Nephron (organoid): ENCODE measurements around the gene ZPBP2.

Source experiments
- H3K27ac Mint-ChIP-seq, 3 experiments: 2 replicates each; pipeline ENCODE4 v1.8.0; 2020; ENCODE audit warnings: mixed read lengths in 3 of 3, mild to moderate bottlenecking in 2 of 3, moderate library complexity in 1 of 3
- H3K27me3 Mint-ChIP-seq: 2 replicates; pipeline ENCODE4 v1.8.0; 2021; ENCODE audit warnings: low read depth, mild to moderate bottlenecking, moderate library complexity, mixed read lengths
- H3K36me3 Mint-ChIP-seq: 2 replicates; pipeline ENCODE4 v1.8.0; 2020; ENCODE audit warnings: low read depth, mixed read lengths
- H3K4me1 Mint-ChIP-seq: 2 replicates; pipeline ENCODE4 v1.8.0; 2020; ENCODE audit warnings: mixed read lengths
- H3K4me3 Mint-ChIP-seq, 3 experiments: 2 replicates each; pipeline ENCODE4 v1.8.0; 2020; ENCODE audit warnings: mild to moderate bottlenecking in 3 of 3, mixed read lengths in 3 of 3, moderate library complexity in 2 of 3
- H3K9me3 Mint-ChIP-seq: 2 replicates; pipeline ENCODE4 v1.8.0; 2020; ENCODE audit warnings: mixed read lengths
- TF ChIP-seq, protein P1 (sequence below), 3 experiments: fragments of 200-600 bp; sonication (generic); IDR thresholded peaks; one replicate each; pipeline ENCODE4 v1.5.0; 2021; ENCODE audit warnings: antibody characterized with exemption in 3 of 3; ENCODE audit not compliant: unreplicated experiment in 3 of 3

ZPBP2 gene

DNA sequence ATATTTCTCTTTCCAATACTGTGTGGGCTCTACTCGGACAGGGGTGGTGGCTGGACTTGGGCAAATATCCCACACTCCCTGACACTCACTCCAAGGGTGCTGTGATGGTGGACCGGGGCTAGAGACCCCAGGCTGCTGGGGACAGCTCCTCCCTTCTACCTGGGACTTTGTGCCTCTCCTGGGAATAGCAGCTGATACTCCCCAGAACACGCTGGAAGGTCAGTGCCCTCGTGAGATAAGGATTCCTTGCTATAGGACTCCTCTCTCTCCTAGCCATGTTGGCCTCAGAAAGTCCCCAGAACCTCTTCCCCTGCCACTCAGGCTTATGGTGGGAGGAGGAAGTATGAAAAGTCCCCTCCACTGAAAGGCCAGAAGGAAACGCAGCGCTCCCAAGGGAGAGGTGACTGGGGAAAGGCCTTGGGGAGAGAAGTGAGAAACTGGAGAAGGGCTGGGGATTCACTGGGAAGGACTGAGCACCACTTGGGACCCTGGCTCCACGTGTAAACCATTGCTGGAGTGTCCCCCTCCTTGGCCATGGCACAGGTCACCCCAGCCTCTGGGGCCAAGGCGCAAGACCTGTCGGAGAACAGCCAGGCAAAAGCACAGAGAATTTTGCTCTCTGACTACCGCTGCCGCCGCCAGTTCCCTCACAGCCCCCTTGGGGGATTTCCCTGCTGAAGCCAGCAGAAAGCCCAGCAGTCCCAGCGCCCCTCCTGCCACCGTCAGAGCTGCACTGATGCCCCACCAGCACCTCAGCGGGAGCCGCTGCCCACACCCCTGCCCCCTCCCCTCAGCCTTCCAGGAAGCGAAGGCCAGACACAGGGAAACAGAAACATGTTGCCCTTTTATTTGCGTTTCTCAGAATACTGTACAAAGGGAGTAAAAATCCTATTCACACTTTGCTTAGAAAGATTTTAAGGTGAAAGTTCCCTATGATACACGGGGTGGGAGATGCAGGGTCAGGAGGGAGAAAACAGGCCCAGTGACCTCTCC is 52.5 kb downstream of the ZPBP2 start:
- peaks cover 14% of the 10 kb centered on the region for H3K4me1 Mint-ChIP-seq

GRCh38 chr17:39921323-39921722 is 53.3 kb downstream of the ZPBP2 start:
- Mint-ChIP-seq H3K36me3 (peaks cover 50% of the 10 kb centered on the region), H3K27me3 (no peaks in the 10 kb centered on the region), H3K9me3 (no peaks in the 10 kb centered on the region), H3K27ac (no peak overlapping the region), H3K4me3 (no peak overlapping the region), H3K4me1 (peaks cover 22% of the 10 kb centered on the region)
- TF ChIP-seq, protein P1, sequence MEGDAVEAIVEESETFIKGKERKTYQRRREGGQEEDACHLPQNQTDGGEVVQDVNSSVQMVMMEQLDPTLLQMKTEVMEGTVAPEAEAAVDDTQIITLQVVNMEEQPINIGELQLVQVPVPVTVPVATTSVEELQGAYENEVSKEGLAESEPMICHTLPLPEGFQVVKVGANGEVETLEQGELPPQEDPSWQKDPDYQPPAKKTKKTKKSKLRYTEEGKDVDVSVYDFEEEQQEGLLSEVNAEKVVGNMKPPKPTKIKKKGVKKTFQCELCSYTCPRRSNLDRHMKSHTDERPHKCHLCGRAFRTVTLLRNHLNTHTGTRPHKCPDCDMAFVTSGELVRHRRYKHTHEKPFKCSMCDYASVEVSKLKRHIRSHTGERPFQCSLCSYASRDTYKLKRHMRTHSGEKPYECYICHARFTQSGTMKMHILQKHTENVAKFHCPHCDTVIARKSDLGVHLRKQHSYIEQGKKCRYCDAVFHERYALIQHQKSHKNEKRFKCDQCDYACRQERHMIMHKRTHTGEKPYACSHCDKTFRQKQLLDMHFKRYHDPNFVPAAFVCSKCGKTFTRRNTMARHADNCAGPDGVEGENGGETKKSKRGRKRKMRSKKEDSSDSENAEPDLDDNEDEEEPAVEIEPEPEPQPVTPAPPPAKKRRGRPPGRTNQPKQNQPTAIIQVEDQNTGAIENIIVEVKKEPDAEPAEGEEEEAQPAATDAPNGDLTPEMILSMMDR (IDR thresholded peaks at IDR 0.05; ENCODE audit: unreplicated experiment in 3 of 3) = no peak

More for the DNA sequence above, 52.5 kb downstream of the ZPBP2 start:
- Mint-ChIP-seq H3K36me3 (peaks cover 53% of the 10 kb centered on the region), H3K27ac (no peak overlapping the region), H3K27me3 (no peaks in the 10 kb centered on the region), H3K9me3 (no peaks in the 10 kb centered on the region), H3K4me3 (no peak overlapping the region)
- TF ChIP-seq, protein P1 (IDR thresholded peaks at IDR 0.05; ENCODE audit: unreplicated experiment in 3 of 3) = no peak

DNA sequence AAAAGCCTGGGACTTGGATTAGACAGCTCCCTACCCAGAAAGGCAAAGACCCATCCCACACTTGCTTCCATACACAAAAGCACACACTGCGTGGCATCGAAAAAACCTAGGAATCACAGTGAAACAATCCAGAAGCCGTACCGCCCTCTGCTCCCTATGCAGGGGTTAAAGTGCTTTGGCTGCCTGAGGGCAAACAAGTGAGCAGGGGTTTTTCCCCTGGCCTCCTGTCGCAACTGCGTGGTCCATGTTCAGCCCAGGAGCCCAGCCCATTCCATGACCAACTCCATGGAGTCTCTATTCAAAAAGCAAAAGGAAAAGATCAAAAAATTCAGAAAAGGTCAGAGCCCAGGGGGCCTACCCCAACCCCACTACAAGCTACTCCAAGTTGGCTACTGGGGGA is 54.0 kb downstream of the ZPBP2 start:
- H3K27ac Mint-ChIP-seq = no peak overlapping the region
- TF ChIP-seq, protein P1 (IDR thresholded peaks at IDR 0.05; ENCODE audit: unreplicated experiment in 3 of 3) = no peak
- peaks cover 43% of the 10 kb centered on the region for H3K36me3 Mint-ChIP-seq
- no peak overlapping the region for H3K4me3 Mint-ChIP-seq
- H3K4me1 Mint-ChIP-seq = peaks cover 24% of the 10 kb centered on the region
- no peaks in the 10 kb centered on the region for H3K27me3 Mint-ChIP-seq
- H3K9me3 Mint-ChIP-seq = no peaks in the 10 kb centered on the region

- no peak overlapping the region for H3K4me3 Mint-ChIP-seq
- peaks cover 35% of the 10 kb centered on the region for H3K36me3 Mint-ChIP-seq
- H3K4me1 Mint-ChIP-seq = peaks cover 29% of the 10 kb centered on the region
- no peak overlapping the region for H3K27ac Mint-ChIP-seq
- no peaks in the 10 kb centered on the region for H3K9me3 Mint-ChIP-seq
- TF ChIP-seq, protein P1 (IDR thresholded peaks at IDR 0.05; ENCODE audit: unreplicated experiment in 3 of 3) = no peak
- H3K27me3 Mint-ChIP-seq = no peaks in the 10 kb centered on the region
These were observed 55.2 kb downstream of the ZPBP2 start for GRCh38 chr17:39923230-39923629.

- H3K4me3 Mint-ChIP-seq = peak overlapping the region; percentile 59 to 92 (median 91)
- peak overlapping the region; percentile 35 to 62 (median 55) for H3K27ac Mint-ChIP-seq
- H3K27me3 Mint-ChIP-seq = no peaks in the 10 kb centered on the region
- no peaks in the 10 kb centered on the region for H3K9me3 Mint-ChIP-seq
- peaks cover 30% of the 10 kb centered on the region for H3K36me3 Mint-ChIP-seq
- H3K4me1 Mint-ChIP-seq = peaks cover 32% of the 10 kb centered on the region
- TF ChIP-seq, protein P1 (IDR thresholded peaks at IDR 0.05; ENCODE audit: unreplicated experiment in 3 of 3) = peak in 1 of 3 experiments; percentile 20
These were observed 56.1 kb downstream of the ZPBP2 start for GRCh38 chr17:39923836-39924690.
